HG03066 (cell line): ENCODE measurements around the gene MAFG.

Source experiments
- ATAC-seq: cut with Tn5 transposase; IDR thresholded peaks from one replicate; pipeline ENCODE4 v1.9.1; 2021; ENCODE audit warnings: low read depth; ENCODE audit not compliant: unreplicated experiment

The MAFG gene

DNA sequence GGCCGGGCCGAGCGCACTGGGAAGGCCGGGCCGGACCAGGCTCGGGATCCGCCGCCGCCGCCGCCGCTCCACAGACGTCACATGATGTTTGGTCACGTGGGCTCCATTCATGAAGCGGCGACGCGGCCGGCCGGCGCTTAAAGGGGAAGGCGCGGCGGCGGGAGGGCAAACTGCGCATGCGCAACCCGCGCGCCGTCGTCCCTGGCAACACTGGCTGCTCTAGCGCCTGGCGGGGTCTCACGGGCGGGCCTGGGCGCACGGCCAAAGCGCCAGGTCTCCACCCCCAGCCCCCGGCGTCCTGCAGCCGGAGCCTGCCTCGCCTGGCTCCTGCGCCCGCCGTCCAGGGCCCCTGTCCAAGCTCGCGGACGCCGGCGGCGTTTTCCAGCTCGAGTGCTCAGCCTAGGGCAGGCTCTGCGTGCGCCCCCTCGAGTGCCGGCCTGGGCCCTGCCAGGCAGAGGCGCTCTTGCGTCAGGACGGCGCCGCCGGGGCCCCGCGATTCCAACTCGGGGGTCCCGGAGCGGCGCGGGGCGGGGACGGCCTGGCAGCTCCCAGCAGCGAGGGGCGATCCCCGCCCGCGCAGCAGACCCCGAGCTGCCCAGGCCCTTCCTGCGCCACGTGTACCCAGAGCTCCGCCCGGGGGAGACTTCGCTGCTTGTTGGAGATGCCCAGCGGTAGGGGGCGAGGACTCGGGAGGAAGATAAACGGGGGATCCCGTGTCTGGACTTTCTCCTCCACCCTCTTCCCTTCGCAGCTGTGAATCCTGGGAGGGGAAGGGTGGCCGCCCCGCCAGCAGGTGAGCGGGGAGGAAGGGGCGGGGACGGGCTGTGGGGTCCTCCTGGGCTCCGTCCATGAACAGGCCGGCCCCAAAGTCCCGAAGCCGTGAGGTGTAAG is at the start of gene MAFG:
TSS of gene MAFG (minus strand) at position 83 of the 891 bp plus-strand sequence. CDS start 4,550 bp downstream, outside the sequence.
- ATAC-seq = no peak

DNA sequence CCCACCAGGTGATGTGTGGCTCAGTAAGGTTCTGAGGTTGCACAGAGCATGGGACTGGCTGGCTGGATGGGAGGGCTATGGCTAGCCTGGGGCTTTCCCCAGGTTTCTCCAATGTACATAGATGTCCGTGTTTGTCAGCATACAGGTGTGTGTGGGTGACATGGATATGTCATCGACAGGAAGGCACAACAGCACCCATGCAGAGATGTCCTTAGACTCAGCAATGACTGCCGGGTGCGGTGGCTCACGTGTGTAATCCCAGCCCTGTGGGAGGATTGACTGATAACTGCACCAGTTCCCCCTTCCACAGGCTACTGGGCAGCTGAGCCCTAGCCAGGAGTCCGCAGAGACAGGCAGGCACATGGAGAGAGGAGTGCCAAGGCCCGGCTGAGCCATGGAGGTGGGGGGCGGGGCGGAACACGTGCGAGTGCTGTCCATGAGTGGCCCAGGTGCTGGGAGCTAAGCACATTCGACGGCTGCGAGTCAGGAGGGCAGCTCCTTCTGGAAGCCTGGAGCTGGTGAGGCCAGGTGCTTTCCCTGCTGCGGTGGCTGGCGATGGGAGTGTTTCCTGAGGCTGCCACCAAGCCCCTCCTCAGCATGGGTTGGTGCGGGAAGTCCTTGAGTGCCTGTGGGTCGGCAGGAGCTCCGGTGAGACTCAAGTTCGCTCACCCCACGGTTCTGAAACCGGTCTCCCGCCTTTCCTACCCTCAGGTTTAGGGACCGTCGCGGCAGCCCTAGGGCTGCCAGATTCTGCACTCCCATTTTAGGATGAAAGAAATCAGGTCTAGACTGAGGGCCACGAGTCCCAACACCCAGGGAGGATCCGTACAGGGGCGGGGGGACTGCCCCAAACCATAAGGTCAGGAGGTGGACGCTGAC is 49.0 kb upstream of the MAFG start:
- ATAC-seq = peak; percentile 3

DNA sequence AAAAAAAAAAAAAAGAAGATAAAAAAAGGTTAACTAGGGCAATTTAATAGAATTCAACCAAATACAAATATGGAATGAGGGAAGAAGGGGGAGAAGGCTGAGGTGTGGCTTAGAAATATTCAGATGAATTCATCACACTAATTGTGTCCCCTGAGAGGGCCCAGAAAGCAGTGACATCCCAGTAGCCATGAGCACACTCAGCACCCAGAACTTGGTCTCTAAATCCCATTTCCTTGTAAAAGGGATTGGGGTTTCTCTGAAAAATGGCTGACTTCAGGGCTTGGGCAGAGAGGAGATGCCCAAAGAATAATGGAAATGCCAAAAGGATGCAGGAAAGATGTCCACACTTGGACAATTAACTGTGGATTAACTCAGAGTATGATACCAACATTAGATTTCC is 45.9 kb upstream of the MAFG start:
- ATAC-seq = no peak

DNA sequence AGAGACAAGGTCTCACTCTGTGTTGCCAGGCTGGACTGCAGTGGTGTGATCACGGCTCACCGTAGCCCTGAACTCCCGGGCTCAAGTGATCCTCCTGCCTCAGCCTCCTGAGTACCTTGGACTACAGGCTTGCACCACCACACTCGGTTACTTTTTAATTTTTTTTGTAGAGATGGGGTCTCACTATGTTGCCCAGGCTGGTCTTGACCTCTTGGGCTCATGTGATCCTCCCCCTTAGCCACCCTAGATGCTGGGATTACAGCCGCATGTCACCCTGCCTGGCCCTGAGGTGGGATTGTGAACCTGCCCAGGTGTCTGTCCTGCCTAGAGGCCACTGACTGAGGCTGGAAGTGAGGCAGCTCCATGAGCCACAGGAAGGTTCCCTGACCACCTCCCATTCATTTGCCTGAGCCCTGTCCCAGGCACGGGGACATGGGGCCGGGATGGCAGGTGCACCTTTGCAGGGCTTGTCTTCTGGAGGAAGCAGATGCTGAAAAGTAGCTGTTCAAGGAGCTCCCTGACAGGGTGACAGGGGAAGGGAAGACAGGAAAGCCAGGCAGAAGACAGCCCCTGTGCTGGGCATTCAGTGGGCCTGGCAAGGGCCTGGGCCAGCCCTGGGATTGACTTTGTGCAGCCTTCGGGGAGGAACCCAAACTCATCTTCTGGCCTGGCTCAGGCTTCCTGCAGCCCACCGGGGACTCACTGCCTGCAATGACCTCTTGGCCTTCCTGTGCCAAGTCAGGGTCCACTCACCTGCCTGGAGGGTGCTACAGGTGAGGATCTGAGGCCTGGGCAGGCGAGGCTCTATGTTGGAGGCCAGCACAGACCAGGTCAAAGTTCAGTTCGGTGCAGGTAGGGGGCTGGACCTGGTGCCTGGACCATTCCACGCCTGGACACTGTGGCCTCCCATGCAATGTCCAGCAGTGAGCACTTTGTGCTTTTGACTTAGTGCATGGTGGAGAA is 41.6 kb upstream of the MAFG start:
- no peak for ATAC-seq

DNA sequence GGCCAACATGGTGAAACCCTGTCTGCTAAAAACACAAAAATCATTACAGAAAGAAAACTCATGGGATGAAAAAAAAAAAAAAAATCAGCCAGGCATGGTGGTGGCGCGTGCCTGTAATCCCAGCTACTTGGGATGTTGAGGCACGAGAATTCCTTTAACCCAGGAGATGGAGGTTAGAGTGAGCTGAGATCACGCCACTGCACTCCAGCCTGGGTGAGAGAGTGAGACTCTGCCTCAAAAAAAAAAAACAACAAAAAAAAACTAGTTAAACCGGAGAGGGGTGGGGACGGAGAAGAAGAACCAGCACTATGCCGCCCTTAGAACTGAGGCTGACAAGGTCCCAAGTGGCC is 40.8 kb upstream of the MAFG start:
- ATAC-seq = no peak

DNA sequence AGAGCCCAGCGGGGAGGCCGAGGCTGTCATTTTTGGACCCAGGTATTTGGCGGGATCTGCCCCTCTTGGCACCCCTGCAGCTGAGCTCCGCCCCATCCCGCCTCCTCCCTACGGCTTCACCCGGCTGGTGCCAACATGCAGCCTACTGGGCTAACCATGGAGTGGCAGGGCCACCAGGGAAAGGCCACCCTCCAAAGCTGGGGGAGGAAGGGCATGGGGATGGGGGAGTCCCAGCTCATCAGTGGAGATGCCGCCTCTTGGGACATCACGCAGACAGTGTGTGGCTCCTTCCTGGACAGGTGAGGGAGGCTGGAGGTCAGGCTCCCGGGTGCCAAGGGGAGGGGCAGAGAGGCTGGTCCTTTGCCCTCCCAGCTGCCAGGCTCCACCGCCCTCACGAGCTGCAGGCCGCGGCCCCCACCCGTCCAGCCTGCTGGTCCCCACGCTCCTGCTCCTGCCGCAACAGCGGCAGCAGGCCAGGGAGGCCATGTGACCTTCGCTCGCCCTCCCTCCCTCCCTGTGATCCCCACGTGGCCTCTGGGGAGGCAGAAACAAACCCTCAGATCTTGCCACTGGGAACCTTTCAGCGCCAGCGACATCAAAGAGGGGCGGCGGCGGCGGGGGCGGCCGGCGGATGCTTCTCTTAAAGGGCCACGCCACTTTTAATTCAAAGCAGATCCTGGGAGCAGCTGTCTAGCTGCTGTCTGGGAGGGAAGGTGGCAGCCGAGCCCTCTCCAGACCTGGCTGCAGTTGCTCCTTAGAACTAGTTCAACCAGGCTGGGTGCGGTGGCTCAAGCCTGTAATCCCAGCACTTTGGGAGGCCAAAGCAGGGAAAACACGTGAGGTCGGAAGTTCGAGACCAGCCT is 40.2 kb upstream of the MAFG start:
- ATAC-seq = no peak

DNA sequence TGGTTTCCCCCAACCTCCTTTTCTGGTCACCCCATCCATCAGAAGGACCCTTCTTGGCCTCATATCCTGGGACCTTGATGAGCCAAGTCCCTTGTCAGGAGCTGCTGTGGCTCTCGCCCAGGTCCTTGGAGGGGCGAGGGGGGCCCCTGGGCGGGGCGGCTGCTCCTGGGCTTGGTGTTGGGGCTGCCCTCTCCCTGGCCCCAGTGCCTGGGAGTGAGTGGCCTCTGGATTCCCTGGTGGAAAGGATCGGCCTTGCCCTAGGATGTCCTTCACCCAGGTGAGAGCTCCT is 39.7 kb upstream of the MAFG start:
- ATAC-seq = no peak

DNA sequence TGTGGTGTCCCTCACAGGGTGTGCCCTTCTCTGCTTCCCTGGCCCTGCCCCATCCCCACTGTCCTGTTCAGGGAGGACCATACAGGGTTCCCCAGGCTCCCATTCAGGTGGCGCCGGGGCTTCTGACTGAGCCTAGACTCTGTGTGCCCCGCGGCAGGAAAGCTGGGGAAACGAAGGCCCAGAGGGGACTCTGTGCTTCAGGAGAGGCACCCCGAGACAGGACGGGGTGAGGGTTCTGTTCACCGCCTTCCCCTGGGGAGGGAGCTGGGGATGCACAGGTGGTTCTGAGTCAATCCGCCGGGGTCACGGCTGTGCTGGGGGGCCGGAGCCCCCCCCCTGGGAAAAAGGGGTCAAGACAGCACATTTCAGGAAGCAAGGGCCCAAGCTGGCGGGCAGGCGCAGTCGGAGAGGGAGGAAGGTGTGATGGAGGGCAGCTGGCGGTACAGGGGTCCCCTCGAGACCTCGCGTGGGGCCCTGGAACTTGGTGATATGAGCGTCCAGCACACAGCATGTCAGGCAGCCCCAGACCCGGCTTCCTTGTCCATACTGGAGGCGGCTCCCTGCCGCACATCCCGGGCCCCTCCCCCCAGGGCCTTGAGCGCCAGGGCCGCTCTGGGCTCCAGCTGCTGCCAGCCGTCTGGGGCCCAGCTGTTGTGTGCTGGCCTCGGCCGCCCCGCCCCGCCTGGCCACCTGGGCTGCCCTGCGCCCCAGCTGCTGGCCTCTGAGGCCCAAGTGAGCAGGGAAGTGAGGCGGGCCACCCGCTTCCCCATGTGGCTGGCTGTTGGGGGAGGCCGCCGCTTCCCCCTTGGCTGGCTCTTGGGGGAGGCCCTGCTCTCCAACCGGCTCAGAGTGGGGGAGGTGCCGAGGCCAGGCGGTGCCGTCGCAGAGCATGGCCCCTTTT is 39.1 kb upstream of the MAFG start:
- no peak for ATAC-seq

DNA sequence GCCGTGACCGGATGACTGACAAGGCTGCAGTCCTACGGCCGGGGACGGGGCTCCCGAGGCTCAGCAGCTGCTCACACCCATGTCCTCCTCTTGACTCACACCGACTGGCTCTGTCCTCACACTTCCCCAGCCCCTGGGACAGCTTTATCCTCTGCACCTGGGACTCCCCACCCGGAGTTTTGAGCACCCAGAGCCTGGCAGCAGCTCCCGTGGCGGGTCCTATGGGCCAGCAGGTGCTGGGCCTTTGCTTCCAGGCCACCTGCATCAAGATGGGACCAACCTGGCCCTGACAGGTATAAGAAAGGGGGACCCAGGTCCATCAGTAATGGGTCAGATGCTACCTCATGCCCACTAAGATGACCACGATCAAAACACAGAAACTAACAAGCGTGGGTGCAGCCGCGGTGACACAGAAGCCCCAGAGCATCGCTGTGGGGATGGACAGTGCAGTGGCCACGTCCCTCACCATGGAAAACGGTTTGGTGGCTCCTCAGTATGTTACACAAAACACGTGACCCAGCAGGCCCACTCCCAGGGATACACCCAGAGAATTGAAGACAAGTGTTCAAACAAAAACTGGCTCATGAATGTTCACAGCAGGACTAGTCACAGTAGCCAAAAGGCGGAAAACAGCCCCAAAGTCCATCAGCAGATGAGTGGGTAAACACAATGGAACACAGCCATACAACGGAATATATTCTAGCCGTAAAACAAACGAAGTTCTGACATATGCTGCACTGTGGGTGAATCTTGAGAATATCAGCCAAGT is 36.7 kb upstream of the MAFG start:
- ATAC-seq = no peak

DNA sequence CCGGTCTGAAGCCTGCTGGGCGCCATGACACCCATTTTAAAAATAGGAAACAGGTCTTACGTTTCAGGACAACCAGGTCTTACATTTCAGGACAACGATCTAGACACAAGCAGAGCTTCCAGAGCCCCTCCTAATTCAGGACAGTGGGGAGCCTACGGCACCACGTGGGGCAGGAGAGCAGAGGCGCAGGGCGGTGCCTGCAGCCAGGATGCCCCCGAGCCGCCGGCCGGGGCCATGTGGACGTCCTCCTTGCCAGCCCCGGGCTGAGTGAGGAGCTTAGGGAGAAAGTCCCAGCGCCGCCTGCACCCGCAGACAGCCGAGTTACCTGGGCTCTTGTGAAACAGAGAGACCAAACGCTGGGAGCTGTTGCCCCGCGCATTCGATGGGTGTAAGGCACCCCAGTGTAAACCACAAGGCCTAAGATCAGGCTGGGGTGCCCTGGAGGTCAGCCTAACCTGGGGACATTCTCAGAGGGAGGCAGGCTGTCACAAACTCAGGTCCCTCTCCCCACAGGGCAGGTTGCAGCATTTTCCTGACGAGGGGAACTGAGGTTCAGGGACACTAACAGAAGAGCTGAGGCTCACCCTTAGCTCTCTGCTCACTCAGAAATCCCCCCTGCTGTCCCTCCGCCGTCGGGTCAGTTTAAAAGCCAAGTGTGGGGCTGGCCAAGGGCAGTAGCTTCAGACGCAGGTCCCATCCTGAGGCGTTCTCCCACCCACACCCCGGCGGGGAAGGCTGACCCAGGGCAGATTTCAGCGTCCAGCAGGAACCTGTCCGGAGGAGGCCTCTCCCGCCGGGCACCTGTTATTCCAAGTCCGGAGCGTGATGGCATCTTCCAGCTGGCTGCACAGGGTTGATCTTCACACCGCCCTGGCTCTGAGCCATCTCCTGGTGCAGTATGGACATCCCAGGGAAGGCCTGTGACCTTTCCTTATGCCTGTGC is 35.2 kb upstream of the MAFG start:
- ATAC-seq = no peak

DNA sequence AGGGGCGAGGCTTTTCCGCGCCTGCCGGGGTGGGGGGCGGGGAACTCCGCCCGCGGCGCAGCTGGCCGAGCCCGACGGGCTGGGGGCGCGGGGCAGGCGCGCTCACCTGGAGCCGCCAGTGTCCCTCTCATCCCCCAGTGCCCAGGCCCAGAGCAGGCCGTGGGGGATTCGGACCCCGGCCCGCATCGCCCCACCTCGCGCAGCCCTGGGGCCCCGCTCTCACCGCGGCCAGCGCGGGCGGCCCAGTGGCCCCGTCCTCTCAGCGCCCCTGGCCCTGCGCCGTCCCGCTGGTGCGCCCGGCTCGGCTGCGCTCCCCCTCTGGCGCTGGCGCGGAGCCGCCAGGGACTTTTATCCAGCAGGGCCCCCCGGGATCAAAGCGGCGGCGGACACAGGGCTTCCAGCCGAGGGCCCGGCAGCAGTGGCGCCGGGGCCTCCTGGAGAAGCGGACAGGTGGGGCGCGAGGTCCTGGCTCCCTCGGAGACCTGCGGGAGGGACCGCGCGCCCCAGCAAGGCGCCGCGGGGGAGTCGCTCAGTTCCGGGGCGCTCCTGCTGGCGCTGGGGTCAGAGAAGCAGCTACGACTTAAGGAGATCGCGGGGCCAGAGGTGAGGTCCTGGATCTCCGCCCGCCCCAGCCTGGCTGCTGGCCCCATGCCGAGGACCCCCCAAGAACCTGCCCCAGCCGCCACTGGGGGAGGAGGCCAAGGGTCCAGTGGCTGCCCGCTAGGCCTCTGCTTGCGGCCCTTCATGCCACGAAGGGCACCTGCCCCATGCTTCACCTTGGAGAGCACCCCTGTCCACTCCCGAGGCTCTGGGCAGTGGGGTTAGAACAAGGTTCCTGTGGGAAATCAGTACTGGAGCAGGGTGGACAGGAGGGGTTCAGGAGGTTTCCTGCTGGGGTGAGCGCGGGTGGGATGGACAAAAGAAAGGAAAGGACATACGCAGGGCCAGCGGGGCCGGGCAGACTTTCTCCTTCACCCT is 34.3 kb upstream of the MAFG start:
- no peak for ATAC-seq

DNA sequence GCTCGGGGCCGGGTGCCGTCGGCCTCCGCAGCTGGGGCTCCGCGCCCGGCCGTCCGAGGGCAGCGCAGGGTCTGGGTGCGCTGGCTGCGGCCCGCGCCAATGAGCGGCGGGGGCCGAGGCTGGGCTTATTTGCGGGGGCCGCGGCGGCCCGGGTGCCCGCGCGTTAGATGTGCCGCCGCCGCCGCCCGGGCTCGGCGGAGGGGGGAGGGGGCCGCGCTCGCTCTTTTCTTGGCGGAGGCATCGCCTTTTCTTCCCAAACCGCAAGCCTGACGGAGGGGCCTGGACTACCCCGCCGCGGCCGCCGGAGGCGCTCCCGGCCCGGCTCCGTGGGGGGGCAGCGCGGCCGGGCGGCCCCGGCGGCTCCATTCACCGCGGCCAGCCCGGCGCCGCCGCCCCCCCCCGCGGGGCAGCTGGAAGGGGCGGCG is 33.6 kb upstream of the MAFG start, which contains the start of gene NOTUM:
TSS of gene NOTUM (minus strand) at position 101 of the 425 bp plus-strand sequence. CDS start 278 bp downstream, outside the sequence.
- no peak for ATAC-seq

DNA sequence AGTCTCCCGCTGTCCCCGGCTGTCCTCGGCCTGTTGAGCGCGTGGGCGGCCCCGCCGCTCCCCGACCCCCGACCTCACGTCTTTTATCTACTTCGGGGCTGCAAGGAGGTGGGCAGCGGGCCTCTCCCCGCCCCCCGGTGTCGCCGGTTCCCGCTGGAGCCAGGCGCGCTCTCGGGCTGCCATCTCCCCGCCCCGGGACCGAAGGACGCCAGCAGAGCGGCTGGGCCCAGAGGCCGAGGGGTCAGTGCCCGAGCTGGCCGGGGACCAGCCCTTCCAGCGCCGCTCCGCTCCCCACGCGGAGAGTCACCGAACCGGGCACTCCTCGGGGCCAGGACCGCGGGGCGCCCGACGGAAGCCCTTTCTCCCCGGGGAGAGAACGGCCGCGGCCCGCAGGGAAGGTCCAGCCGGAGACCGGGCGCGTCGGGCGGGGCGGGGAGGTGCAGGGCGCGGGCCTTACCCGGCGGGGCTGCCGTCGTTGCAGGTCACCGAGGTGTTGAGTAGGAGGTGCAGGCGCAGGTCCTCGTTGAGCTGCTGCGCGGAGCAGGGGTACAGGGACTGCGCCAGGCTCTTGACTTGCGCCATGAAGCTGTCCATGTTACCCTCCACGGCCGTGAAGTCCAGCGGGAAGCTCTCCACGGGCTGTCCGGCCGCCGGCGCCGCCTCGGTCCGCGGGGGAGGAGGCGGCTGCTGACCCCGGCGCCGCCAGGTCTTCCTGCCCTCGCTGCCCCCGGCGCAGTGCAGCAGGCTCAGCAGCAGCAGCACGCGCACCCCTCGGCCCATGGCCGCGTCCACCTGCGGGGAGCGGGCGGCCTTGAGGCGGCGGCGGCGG is 32.8 kb upstream of the MAFG start:
- ATAC-seq = no peak

DNA sequence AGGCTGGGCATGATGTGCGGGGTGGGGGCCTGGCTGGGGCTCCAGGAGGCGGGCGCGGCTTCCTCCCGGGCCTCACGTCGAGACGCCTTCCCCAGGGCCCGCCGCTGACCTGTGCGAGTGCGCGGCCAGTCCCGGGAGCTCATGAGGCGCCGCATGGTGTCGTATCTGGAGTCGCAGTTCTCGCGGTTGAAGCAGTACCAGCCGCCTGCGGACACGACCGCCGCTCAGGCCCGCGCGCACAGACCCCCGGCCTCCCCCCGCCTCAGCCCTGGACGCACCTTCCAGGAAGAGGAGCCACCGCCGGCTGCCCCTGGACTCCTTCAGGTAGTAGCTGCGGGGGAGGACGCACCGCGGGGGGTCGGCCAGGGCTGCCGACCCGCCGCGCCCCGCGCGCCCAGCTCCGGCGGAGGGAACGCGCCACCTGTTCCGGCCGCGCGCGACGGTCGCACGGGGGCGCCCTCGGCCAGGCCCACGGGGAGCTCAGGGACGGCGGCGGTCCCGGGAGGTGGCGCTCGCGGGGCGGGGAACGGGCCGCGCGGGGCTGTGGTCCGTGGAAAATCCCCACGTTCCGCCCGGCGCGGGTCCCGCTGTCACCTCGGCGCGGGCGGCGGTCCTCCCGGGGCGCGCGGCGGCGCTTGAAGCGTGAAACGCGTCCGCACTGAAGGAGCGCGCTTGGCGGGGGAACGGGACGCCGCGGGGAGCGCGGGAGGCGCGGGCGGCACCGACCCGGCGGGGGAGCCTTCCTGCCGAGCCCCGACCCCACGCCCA is 32.0 kb upstream of the MAFG start:
- no peak for ATAC-seq
